Measurements from ENCODE around the gene OTP. TPM values are rescaled to one million over a fixed set of nuclear protein-coding genes. Genes with fewer than 3 reads are reported as not detected.

The OTP gene
- total RNA-seq, 4 donors from 2014 or later, result not detected

GRCh38 chr5:77644371-77645157, 6.1 kb upstream of the OTP start:
- in situ Hi-C loops (cut with MboI; ENCODE audit: low sequenced_read_pairs in 4 of 4), result no loop called here
- TF ChIP-seq POLR2A (IDR thresholded peaks at IDR 0.05), result no peak
- TF ChIP-seq CTCF (IDR thresholded peaks at IDR 0.05 in 4 of 5, conservative IDR thresholded peaks at IDR 0.05 in 1 of 5), result no peak
- no peaks in the 10 kb centered on the region for H3K36me3 ChIP-seq
- H3K4me1 ChIP-seq, result peaks cover 9 to 15% of the 10 kb centered on the region in 2 donors
- no peak overlapping the region for H3K27ac ChIP-seq
- peaks cover 54 to 63% (median 56%) of the 10 kb centered on the region in 3 donors for H3K27me3 ChIP-seq
- intact Hi-C loops (cut with DNase I; ENCODE audit: low total_unique reads), result loop anchor here (2.0 to 10.0 kb wide), 3 partner anchors 14 to 360 kb away; partner anchors contain the start of gene TBCA
- ATAC-seq (no peak), DNase-seq (no peak)
- no peaks in the 10 kb centered on the region for H3K9me3 ChIP-seq
- H3K4me3 ChIP-seq, result peak overlapping the region in 2 of 4 donors; percentile 3 to 19

GRCh38 chr5:77643654-77644370, 5.3 kb upstream of the OTP start:
- TF ChIP-seq CTCF (IDR thresholded peaks at IDR 0.05 in 4 of 5, conservative IDR thresholded peaks at IDR 0.05 in 1 of 5) (no peak), POLR2A (IDR thresholded peaks at IDR 0.05) (no peak)
- intact Hi-C loops (cut with DNase I; ENCODE audit: low total_unique reads), result loop anchor here (2.0 to 10.0 kb wide), 3 partner anchors 13 to 361 kb away; partner anchors contain the start of gene TBCA
- Histone ChIP-seq H3K9me3 (no peaks in the 10 kb centered on the region), H3K4me3 (no peak overlapping the region), H3K4me1 (peaks cover 9 to 19% of the 10 kb centered on the region in 2 donors), H3K27me3 (peaks cover 61 to 71% (median 64%) of the 10 kb centered on the region in 3 donors), H3K27ac (no peak overlapping the region), H3K36me3 (no peaks in the 10 kb centered on the region)
- ATAC-seq (no peak), DNase-seq (no peak)
- in situ Hi-C loops (cut with MboI; ENCODE audit: low sequenced_read_pairs in 4 of 4), result no loop called here

DNA sequence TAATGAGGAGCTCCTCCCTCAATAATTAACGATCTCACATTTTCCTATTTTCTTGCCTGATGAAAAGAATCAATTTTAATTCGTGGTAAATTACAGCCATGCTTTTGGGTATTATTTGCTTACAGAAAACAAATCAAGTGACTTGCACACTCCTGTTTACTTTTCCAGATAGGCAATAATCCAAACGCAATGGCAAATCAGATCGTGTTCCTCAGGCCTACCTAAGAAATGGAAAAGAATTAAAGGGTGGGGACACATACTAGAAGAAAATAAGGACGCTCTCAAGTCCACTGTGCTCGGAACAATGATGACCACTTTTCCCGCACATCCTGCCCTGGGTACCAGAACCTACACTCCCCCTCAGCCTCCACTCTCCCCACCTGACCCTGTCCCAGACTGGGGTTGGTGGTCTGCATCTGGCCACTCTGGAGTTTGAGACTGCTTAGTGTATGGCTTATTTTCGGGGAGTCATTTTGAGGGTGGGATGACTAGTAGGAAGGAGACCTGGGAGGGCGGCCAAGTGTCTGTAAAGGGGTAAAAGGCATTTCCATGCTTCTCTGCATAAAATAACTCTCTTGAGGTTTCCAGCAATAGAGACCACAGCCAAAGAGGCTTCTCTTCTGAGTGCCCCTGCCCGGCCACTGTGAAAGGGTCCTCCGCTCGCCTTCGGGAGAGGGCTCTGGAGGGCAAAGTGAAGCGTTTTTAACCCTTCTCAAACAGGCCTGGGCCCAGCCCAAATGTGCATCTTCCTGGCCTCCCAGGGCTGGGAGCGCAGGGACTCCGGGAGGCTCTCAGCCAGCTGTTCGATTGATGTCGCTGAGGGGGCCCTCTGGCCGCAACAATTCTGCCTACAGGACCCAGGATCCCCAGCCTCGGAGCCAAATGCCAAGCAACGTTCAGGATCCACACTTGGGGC, 4.5 kb upstream of the OTP start:
- DNase-seq (no peak), ATAC-seq (no peak)
- TF ChIP-seq POLR2A (IDR thresholded peaks at IDR 0.05), result no peak
- TF ChIP-seq CTCF (IDR thresholded peaks at IDR 0.05 in 4 of 5, conservative IDR thresholded peaks at IDR 0.05 in 1 of 5), result no peak
- Histone ChIP-seq H3K9me3 (no peaks in the 10 kb centered on the region), H3K27ac (no peak overlapping the region), H3K4me1 (peaks cover 9 to 25% of the 10 kb centered on the region in 2 donors), H3K27me3 (peaks cover 69 to 79% (median 71%) of the 10 kb centered on the region in 3 donors), H3K4me3 (no peak overlapping the region), H3K36me3 (no peaks in the 10 kb centered on the region)
- intact Hi-C loops (cut with DNase I; ENCODE audit: low total_unique reads), result loop anchor here (10.0 kb wide), 2 partner anchors 132 to 362 kb away; partner anchors contain the start of gene TBCA
- in situ Hi-C loops (cut with MboI; ENCODE audit: low sequenced_read_pairs in 4 of 4), result no loop called here

- Histone ChIP-seq H3K9me3 (no peaks in the 10 kb centered on the region), H3K27me3 (peaks cover 78 to 82% (median 79%) of the 10 kb centered on the region in 3 donors), H3K36me3 (no peaks in the 10 kb centered on the region), H3K27ac (no peak overlapping the region), H3K4me1 (peaks cover 16 to 29% of the 10 kb centered on the region in 2 donors), H3K4me3 (no peak overlapping the region)
- ATAC-seq (no peak), DNase-seq (no peak)
- intact Hi-C loops (cut with DNase I; ENCODE audit: low total_unique reads) (loop anchor here (10.0 kb wide), 2 partner anchors 133 to 363 kb away; partner anchors contain the start of gene TBCA), in situ Hi-C loops (cut with MboI; ENCODE audit: low sequenced_read_pairs in 4 of 4) (no loop called here)
- TF ChIP-seq CTCF (IDR thresholded peaks at IDR 0.05 in 4 of 5, conservative IDR thresholded peaks at IDR 0.05 in 1 of 5) (no peak), POLR2A (IDR thresholded peaks at IDR 0.05) (no peak)
Measured at GRCh38 chr5:77641963-77642737, 3.6 kb upstream of the OTP start.

All from gastrocnemius medialis (tissue), 4 donors.